KMS-11 (cell line): ENCODE data around the gene CKAP5.

ENCODE experiments used
- H2AFZ ChIP-seq: fragments of 200-600 bp; sonication (generic); 2 replicates; pipeline ENCODE4 v1.6.1; 2016; ENCODE audit warnings: antibody characterized with exemption, mixed run types, low read depth
- H3K27ac ChIP-seq: fragments of 200-600 bp; sonication (generic); 2 replicates; pipeline ENCODE4 v1.6.1; 2016; ENCODE audit warnings: mild to moderate bottlenecking, mixed run types
- H3K27me3 ChIP-seq: fragments of 200-600 bp; sonication (generic); 2 replicates; pipeline ENCODE4 v1.6.1; 2017; ENCODE audit warnings: mild to moderate bottlenecking, low read depth, mixed run types, moderate library complexity; ENCODE audit not compliant: insufficient read depth
- H3K36me3 ChIP-seq: fragments of 200-600 bp; sonication (generic); 2 replicates; pipeline ENCODE4 v1.6.1; 2017; ENCODE audit warnings: mild to moderate bottlenecking, mixed run types; ENCODE audit not compliant: insufficient read depth
- H3K4me1 ChIP-seq: fragments of 200-600 bp; sonication (generic); 2 replicates; pipeline ENCODE4 v1.6.1; 2016; ENCODE audit warnings: mild to moderate bottlenecking, low read depth, mixed run types; ENCODE audit not compliant: poor library complexity, severe bottlenecking
- H3K4me2 ChIP-seq: fragments of 200-600 bp; sonication (generic); 2 replicates; pipeline ENCODE4 v1.7.0; 2016; ENCODE audit warnings: mild to moderate bottlenecking, mixed run types
- H3K4me3 ChIP-seq: fragments of 200-600 bp; sonication (generic); IDR thresholded peaks from 2 replicates; pipeline ENCODE4 v1.6.1; 2017; ENCODE audit warnings: low read depth, low read length, mixed read lengths; ENCODE audit not compliant: insufficient read depth
- H3K79me2 ChIP-seq: fragments of 200-600 bp; sonication (generic); 2 replicates; pipeline ENCODE4 v1.6.1; 2016; ENCODE audit warnings: low read depth, mixed run types; ENCODE audit not compliant: insufficient read depth
- H3K9ac ChIP-seq: fragments of 200-600 bp; sonication (generic); 2 replicates; pipeline ENCODE4 v1.6.1; 2016; ENCODE audit warnings: mild to moderate bottlenecking, mixed run types
- H4K20me1 ChIP-seq: fragments of 200-600 bp; sonication (generic); 2 replicates; pipeline ENCODE4 v1.6.1; 2016; ENCODE audit warnings: mild to moderate bottlenecking, mixed run types; ENCODE audit not compliant: insufficient read depth
- TF ChIP-seq, protein P1 (sequence below): fragments of 200-600 bp; sonication (generic); conservative IDR thresholded peaks from 2 replicates; pipeline ENCODE4 v1.6.1; 2017; ENCODE audit warnings: low read depth, mild to moderate bottlenecking, antibody characterized with exemption, low read length, moderate library complexity, mixed read lengths

CKAP5 gene

GRCh38 chr11:46845740-46846509 is at the start of gene CKAP5:
TSS of gene CKAP5 (minus strand) at chr11:46846280. CDS start at chr11:46821231, 25,049 bp downstream.
- Histone ChIP-seq H2AFZ (peak within 1 kb of the TSS; percentile 68), H3K79me2 (peaks cover 48% of the 10 kb centered on the region), H3K27me3 (no peaks in the 10 kb centered on the region), H3K36me3 (no peaks in the 10 kb centered on the region; the same call in 1 of the 2 replicates), H3K27ac (peak within 1 kb of the TSS; percentile 70), H3K9ac (peak within 1 kb of the TSS; percentile 88), H4K20me1 (no peaks in the 10 kb centered on the region; the same call in 1 of the 2 replicates), H3K4me3 (peak within 1 kb of the TSS; percentile 28), H3K4me2 (peak within 1 kb of the TSS; percentile 85), H3K4me1 (peaks cover 23% of the 10 kb centered on the region)
- TF ChIP-seq, protein P1, sequence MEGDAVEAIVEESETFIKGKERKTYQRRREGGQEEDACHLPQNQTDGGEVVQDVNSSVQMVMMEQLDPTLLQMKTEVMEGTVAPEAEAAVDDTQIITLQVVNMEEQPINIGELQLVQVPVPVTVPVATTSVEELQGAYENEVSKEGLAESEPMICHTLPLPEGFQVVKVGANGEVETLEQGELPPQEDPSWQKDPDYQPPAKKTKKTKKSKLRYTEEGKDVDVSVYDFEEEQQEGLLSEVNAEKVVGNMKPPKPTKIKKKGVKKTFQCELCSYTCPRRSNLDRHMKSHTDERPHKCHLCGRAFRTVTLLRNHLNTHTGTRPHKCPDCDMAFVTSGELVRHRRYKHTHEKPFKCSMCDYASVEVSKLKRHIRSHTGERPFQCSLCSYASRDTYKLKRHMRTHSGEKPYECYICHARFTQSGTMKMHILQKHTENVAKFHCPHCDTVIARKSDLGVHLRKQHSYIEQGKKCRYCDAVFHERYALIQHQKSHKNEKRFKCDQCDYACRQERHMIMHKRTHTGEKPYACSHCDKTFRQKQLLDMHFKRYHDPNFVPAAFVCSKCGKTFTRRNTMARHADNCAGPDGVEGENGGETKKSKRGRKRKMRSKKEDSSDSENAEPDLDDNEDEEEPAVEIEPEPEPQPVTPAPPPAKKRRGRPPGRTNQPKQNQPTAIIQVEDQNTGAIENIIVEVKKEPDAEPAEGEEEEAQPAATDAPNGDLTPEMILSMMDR = no peak

DNA sequence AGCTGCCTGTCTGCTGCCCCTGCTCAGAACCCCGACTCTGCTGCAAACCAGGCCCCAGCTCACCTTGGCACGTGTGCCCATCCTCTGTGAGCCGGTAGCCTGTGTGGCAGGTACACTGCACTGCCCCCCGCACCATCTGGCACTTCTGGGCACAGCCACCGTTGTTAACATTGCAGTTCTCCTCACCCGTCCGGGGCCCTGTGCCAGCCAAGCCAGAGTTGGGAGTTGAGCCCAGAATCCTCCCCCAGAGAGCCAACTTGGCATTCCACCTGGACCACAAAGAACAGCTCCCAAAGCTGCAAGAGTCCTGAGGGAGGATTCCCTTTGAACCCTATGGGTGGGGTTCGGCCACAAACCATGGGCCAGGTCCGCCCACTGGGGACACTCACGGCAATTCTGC is 49.7 kb upstream of the CKAP5 start:
- H3K79me2 ChIP-seq = no peaks in the 10 kb centered on the region
- H4K20me1 ChIP-seq = no peaks in the 10 kb centered on the region
- no peak overlapping the region for H2AFZ ChIP-seq
- H3K27me3 ChIP-seq = no peaks in the 10 kb centered on the region
- no peaks in the 10 kb centered on the region for H3K4me1 ChIP-seq
- no peak overlapping the region for H3K9ac ChIP-seq
- no peak overlapping the region for H3K27ac ChIP-seq
- no peak overlapping the region for H3K4me3 ChIP-seq
- no peaks in the 10 kb centered on the region for H3K36me3 ChIP-seq
- H3K4me2 ChIP-seq = no peak overlapping the region
- TF ChIP-seq, protein P1 = no peak

DNA sequence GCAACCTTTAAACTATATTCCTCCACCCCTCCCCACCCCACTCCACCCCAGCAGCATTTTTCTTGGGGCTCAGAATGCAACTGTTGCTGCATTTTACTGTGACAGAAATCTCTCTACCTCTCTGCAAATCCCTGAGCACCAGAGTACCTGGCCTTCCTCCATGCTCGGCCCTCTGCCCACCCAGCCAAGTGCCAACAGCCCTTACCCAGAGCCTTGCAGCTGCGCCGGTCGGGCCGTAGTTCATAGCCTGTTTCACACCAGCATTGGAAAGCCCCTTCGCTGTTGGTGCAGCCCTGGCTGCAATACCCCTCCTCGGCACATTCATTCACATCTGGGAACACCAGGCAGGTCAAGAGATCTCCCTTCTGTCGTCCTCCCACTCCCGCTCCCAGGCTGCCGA is 48.9 kb upstream of the CKAP5 start:
- Histone ChIP-seq H3K27ac (no peak overlapping the region), H3K4me2 (no peak overlapping the region), H2AFZ (no peak overlapping the region), H3K36me3 (no peaks in the 10 kb centered on the region), H3K79me2 (no peaks in the 10 kb centered on the region), H3K9ac (no peak overlapping the region), H3K4me1 (no peaks in the 10 kb centered on the region), H3K4me3 (no peak overlapping the region), H3K27me3 (no peaks in the 10 kb centered on the region), H4K20me1 (no peaks in the 10 kb centered on the region)
- TF ChIP-seq, protein P1 = no peak

- Histone ChIP-seq H3K9ac (no peak overlapping the region), H3K27me3 (no peaks in the 10 kb centered on the region), H3K79me2 (no peaks in the 10 kb centered on the region), H3K4me1 (no peaks in the 10 kb centered on the region), H4K20me1 (no peaks in the 10 kb centered on the region), H2AFZ (no peak overlapping the region), H3K4me3 (no peak overlapping the region), H3K27ac (no peak overlapping the region), H3K36me3 (no peaks in the 10 kb centered on the region), H3K4me2 (no peak overlapping the region)
- TF ChIP-seq, protein P1 = no peak
These were observed 48.4 kb upstream of the CKAP5 start for GRCh38 chr11:46894506-46894905.
